ENCODE data around the gene ANKRD33B.

Gene ANKRD33B

DNA sequence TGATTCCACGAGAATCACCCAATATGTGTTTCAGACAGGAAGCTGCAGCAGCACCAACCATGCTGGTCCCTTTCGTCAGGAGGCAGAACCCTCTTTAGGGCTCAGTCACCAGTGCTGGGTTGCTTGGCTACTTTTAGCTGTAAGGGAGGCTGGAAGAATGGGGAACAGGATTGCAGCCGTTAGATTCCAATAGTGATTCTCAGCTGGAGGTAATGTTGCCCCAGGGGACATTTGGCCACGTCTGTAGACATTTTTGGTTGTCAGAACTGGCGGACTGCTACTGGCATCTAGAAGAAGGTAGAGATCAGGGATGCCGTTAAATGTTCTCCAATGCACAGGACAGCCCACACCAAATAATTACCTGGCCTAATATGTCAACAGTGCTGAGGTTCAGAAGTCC lies 81.8 kb downstream of the ANKRD33B start:
- TF ChIP-seq GATA3 (IDR thresholded peaks at IDR 0.05; ENCODE audit: low read depth, low read length) (no peak), GATA2 (IDR thresholded peaks at IDR 0.05; ENCODE audit: low read depth, low read length) (no peak)

DNA sequence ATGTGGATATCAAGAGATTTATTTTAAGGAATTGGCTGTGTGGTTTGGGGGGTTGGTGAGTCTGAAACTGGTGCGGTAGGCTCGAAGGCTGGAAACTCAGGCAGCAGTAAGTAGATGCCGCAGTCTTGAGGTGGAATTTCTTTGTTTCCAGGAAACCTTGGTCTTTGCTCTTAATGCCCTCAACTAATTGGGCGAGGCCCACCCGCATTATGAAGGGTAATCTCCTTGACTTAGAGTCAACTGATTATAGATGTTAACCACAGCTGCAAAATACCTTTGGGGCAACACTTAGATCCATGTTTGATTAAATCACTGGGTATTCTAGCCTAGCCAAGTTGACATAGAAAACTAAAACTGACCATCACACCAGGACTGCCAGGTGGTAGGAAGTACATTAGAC lies 83.8 kb downstream of the ANKRD33B start:
- TF ChIP-seq GATA3 (IDR thresholded peaks at IDR 0.05; ENCODE audit: low read depth, low read length) (no peak), GATA2 (IDR thresholded peaks at IDR 0.05; ENCODE audit: low read depth, low read length) (no peak)

DNA sequence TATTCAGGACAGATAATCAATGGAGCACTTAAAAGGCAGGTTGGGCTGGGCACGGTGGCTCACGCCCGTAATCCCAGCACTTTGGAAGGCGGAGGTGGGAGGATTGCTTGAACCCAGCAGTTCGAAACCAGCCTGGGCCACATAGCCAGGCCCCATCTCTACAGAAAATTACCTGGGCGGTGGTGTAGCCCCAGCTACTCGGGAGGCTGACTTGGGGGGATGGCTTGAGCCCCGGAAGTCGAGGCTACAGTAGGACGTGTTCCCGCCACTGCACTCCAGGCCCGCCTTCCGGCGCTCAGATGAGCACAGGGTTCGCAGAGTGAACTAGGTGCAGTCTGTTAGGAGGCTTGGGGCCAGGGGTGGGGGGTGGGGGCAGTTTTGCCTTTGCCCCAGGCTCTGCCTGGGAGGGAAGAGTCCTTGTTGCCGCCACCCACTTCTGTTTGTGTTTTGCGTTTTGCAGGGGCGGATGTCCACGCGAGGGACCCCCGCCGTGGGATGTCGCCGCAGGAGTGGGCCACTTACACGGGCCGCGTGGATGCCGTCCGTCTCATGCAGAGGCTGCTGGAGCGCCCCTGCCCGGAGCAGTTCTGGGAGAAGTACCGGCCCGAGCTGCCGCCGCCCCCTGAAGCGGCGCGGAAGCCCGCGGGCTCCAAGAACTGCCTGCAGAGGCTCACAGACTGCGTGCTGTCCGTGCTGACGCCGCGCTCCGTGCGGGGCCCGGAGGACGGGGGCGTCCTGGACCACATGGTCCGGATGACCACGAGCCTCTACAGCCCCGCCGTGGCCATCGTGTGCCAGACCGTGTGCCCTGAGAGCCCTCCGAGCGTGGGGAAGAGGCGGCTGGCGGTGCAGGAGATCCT lies 85.2 kb downstream of the ANKRD33B start:
- no peak for TF ChIP-seq GATA3 (IDR thresholded peaks at IDR 0.05; ENCODE audit: low read depth, low read length)
- TF ChIP-seq GATA2 (IDR thresholded peaks at IDR 0.05; ENCODE audit: low read depth, low read length), result no peak

DNA sequence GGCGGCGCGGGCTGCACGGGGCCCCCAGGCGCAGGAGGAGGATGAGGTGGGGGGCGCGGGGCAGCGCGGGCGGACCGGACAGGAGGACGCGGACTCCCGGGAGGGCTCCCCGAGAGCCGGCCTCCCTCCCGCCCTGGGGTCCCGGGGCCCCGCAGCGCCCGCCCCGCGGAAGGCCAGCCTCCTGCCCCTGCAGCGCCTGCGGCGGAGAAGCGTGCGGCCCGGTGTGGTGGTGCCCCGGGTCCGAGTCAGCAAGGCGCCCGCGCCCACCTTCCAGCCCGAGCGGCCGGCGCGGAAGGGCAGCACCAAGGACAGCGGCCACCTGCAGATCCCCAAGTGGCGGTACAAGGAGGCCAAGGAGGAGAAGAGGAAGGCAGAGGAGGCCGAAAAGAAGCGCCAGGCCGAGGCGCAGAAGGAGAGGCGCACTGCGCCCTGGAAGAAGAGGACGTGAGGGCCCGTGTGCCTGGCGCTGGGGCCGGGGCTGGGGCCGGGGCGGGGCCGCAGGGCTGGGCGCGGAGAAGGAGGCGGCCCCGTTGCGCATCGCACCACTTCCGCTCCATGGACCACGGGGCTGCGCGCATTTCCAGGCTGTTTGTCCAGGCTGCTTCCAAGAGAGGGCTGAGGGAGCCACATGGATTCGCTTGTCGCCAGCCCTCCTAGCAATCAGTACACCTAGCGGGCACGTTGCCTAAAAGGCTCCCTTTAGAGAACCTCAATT lies 86.0 kb downstream of the ANKRD33B start:
- TF ChIP-seq GATA3 (IDR thresholded peaks at IDR 0.05; ENCODE audit: low read depth, low read length), result no peak
- no peak for TF ChIP-seq GATA2 (IDR thresholded peaks at IDR 0.05; ENCODE audit: low read depth, low read length)

DNA sequence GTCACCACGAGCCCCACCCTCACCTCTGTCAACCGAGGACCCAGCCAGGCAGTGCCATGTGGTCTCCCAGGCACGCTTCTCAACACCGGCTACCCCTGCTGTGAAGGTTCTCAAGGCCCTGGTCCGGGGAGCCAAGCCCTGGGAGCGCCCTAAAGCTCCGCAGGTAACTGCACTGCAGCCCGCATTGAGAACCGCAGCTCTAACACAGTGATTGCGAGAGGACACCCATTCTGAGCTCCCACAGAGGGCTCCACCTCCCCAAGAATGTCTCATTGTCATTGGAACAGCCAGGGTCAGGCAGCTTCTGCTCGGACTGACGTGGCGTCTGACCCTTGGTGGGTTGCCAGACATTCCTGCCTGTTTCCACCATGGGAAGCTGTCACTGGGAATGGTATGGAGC lies 88.3 kb downstream of the ANKRD33B start:
- no peak for TF ChIP-seq GATA2 (IDR thresholded peaks at IDR 0.05; ENCODE audit: low read depth, low read length)
- TF ChIP-seq GATA3 (IDR thresholded peaks at IDR 0.05; ENCODE audit: low read depth, low read length), result no peak

DNA sequence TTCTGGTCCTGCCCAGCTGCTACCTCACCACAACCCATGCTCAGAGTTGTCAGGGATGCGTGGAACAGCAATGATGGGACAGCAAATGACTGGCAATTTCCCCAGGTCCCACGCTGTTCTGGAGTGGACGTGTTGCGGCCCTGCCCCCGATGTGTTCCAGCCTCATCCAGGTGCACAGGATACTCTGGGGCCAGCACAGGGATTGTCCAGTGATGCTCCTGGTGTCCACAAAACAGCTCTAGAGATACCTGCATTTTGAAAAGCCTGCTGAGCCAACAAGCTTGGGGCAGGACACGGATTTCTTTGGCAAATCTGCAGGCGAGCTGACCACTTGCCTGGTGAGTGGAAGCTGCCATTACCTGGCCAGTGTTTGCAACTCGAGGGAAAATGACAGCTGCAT lies 88.7 kb downstream of the ANKRD33B start:
- TF ChIP-seq GATA2 (IDR thresholded peaks at IDR 0.05; ENCODE audit: low read depth, low read length) (no peak), GATA3 (IDR thresholded peaks at IDR 0.05; ENCODE audit: low read depth, low read length) (no peak)

DNA sequence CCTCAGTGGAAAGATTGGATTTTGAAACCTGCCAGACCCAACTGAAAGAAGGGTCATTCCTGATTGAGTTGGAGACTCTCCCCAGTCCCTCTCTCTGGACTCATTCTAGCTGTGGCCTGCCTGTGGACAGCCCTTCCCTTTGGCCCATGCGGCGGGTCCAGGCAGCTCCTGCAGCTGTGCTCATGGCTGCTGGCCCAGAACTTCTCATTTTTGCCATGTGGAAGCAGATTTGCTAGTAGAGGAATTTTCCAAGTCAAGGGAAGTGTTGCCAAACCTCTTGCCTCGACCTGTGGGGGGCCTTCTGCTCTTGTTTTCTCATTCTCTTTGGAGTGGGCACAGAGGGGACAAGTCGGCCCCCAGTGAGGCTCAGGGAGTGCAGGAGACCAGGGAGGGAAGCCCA lies 89.2 kb downstream of the ANKRD33B start:
- TF ChIP-seq GATA2 (IDR thresholded peaks at IDR 0.05; ENCODE audit: low read depth, low read length), result no peak
- no peak for TF ChIP-seq GATA3 (IDR thresholded peaks at IDR 0.05; ENCODE audit: low read depth, low read length)

DNA sequence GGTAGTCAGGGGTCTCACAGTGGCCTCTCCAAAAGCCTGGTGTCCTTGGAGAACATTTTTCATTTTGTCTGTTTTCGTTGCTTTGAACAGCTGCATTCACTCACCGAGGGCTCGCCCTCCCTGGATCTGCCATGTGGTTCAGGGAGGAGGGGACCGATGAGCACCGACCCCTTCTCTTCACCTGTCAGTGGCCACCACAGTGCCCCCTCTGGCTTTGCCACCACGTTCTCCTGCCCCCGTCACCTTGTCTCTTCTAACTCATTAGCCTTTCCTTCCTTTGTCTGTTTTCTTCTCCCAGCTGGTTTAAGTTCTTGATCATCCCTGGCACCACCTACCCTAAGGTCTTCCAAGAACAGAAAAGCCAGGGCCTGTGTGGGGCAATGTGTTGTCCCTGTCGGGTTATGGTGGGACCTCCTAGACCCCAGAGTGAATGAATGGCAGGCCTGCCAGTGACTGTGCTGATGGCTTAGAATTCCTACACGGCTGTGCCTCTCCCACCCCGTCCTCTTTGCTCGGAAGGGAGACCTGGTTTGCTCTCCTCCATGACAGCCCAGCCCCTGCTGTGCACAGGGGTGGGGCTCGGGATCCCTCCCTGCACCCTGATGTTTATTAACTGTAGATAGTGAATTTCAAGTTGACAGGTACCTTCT lies 90.0 kb downstream of the ANKRD33B start:
- TF ChIP-seq GATA3 (IDR thresholded peaks at IDR 0.05; ENCODE audit: low read depth, low read length), result no peak
- TF ChIP-seq GATA2 (IDR thresholded peaks at IDR 0.05; ENCODE audit: low read depth, low read length), result no peak

DNA sequence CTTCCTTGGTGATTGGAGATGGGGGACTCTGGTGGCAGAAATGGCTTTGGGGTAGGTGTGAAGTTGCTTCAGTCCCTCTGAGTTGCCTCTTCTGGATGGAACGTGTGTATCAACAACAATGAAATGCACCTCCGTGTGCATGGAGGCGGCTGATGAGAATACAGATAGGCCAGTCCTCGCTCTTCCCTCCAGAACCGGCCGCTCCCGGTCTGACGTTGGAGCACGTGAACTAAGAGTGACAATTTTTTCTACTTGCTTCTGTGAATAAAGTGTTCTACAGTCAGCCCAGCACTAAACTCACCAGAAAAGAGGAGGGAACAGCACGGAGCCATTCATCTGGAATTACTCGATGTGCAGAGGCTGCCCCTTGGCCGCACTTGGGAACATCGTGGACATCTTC lies 90.7 kb downstream of the ANKRD33B start:
- no peak for TF ChIP-seq GATA2 (IDR thresholded peaks at IDR 0.05; ENCODE audit: low read depth, low read length)
- no peak for TF ChIP-seq GATA3 (IDR thresholded peaks at IDR 0.05; ENCODE audit: low read depth, low read length)

DNA sequence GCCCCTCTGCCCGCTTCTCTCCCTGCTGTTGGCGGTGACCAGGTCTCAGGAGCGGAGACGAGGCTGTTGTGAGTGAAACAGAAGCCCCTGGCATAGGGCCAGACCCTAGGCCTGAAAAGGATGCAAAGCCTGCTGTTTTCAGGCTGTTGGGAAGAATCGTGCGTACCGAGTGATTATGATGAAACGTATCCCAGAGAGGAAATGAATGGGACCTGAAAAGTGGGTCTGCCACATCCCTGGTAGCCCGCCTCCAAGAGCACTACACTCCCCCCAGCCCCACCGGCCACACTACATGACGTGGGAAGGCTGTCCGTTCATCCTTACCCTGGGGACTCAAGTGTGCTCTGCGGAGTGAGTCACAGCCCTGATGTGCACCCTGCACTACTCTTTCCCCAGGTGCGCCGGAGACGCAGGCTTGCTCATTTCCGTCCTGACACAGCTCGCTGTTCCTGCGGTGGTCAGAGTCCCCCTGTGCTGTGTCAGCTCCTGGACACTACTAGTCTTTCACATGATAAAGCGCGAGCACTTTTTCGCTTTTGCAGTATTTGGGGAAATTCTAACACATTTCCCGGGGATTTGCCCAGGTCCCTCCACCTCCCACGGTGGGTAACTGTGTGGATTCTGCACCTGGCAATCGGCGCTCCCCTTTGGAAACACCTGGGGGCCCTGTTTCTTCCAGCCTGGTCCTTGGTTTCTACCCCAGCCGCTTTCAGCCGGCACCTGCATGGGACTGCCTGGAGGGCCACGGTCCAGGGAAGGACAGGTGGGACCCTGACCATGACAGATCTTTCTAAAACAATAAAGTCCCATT lies 91.5 kb downstream of the ANKRD33B start:
- no peak for TF ChIP-seq GATA2 (IDR thresholded peaks at IDR 0.05; ENCODE audit: low read depth, low read length)
- no peak for TF ChIP-seq GATA3 (IDR thresholded peaks at IDR 0.05; ENCODE audit: low read depth, low read length)

DNA sequence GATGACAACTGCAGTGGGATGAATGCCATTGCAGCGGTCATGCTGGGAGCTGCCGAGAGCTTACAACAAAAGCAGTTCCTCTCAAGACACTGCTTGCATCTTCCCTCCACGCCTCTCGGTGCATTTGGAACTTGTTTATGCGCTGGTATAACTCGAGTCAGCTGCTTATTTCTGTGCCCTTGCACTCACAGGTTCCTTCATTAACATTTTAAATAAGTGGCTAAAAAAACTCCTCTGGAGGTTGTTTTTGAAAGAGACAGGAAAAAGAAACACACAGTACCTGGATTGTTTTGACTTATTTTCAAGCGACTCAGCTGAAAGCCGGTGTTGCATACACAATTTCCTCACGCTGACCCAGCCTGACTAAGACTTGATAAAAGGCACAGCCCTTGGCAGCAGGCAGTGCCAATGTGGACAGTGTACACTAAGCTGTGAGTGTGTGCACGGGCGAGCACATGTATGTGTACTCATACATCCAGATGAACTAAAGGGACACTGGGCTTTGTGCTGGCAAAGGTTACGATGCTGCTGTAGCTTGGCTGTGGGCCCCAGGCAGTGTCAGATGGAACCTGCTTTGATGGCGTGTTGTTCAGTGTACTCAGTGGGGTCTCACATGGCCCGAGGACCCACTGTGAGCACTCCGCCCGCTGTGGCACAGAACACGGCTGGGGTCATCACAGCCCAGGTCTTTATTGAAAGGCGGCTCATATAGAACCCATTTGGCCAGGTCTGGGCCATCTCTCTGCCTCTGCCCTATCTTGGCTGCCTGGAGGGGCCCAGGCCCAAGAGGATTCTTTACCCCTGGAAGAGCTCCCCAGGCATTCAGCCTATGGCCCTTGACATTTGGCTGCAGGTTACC lies 92.3 kb downstream of the ANKRD33B start:
- TF ChIP-seq GATA2 (IDR thresholded peaks at IDR 0.05; ENCODE audit: low read depth, low read length), result no peak
- no peak for TF ChIP-seq GATA3 (IDR thresholded peaks at IDR 0.05; ENCODE audit: low read depth, low read length)

DNA sequence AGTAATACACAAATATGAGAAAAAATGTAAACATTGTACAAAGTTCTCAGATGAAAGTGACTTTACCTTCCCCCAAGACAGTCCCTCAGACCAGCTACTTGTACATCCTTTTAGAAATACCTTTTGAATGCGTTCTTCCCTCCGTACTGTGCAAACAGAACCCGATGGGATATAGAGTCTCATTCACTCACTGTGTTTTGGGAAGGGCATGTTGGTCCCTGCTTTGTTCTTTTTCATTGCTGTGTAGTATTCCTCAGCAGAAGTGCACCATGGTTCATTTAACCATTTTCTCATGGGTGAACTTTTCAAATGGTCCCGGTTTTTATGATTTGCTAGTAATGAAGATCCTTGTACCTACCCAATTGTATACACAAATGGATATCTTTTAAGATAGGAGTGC lies 94.4 kb downstream of the ANKRD33B start:
- TF ChIP-seq GATA3 (IDR thresholded peaks at IDR 0.05; ENCODE audit: low read depth, low read length) (no peak), GATA2 (IDR thresholded peaks at IDR 0.05; ENCODE audit: low read depth, low read length) (no peak)

DNA sequence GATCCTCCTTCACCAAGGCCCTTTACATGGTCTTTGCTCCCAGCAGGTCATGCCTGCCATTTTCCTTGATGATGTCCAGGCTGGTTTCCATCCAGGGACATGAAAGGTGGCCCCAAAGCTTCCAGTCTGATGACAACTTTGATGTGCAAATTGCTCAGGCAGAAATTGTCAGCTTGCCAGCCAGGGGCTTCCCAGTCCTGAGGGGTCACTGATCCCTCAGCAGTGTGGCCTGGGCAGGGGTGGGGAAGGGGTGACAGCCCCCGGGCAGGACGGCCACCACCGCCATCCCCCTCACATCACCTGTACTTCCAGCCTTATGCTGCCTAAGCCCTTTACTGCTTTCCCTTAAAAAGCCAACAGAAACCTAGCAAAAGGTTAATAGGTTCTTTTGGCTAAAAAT lies 96.3 kb downstream of the ANKRD33B start:
- TF ChIP-seq GATA2 (IDR thresholded peaks at IDR 0.05; ENCODE audit: low read depth, low read length) (no peak), GATA3 (IDR thresholded peaks at IDR 0.05; ENCODE audit: low read depth, low read length) (no peak)
